ENCODE measurements around the gene URI1. TPM values are rescaled to one million over a fixed set of nuclear protein-coding genes. Genes with fewer than 3 reads are reported as not detected.
A peak's percentile ranks its signal among the peaks of the same experiment; 100 is the strongest.

URI1 gene
- total RNA-seq, 4 donors from 2014 or later = 84.8 to 91.2 (median 86.3) TPM

DNA sequence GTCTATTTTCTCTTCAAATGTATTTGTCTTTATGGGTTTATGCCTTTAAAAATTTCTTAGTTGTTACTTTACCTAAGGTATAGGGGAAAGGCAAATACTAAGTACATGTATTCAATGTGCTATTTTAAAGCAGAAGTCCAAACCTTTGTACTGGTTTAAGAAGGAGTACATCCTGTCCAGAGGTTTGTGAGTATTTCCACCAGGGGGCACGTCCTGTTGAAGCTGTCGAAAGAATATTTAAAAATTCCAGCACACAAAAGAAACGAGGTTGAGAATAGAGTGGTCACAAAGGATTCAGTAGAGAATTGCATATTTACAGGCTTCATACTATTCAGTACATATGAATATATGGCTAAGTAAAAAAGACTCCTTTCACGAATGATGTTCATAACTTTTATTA, 59.8 kb downstream of the URI1 start:
- Histone ChIP-seq H3K4me3 (replicated peaks in 1 of 3) (no peak overlapping the region), H3K9me3 (no peaks in the 10 kb centered on the region), H3K4me1 (no peaks in the 10 kb centered on the region), H3K36me3 (no peaks in the 10 kb centered on the region), H3K27ac (no peak overlapping the region), H3K27me3 (no peaks in the 10 kb centered on the region)
- intact Hi-C loops (cut with DNase I) = no loop called here
- DNase-seq = no peak
- WGBS, 2 donors = 77 to 79% methylated on average over 4 of the region's 4 CpGs
- TF ChIP-seq CTCF (IDR thresholded peaks at IDR 0.05) (peak in 1 of 6 experiments; percentile 6), POLR2A (IDR thresholded peaks at IDR 0.05) (no peak)

GRCh38 chr19:30003866-30004265, 61.8 kb downstream of the URI1 start:
- WGBS, 2 donors = 78 to 80% methylated on average over 6 of the region's 6 CpGs
- Histone ChIP-seq H3K4me1 (no peaks in the 10 kb centered on the region), H3K36me3 (no peaks in the 10 kb centered on the region), H3K4me3 (replicated peaks in 1 of 3) (no peak overlapping the region), H3K27me3 (no peaks in the 10 kb centered on the region), H3K9me3 (no peaks in the 10 kb centered on the region), H3K27ac (no peak overlapping the region)
- intact Hi-C loops (cut with DNase I) = no loop called here
- DNase-seq = no peak
- no peak for TF ChIP-seq CTCF (IDR thresholded peaks at IDR 0.05)
- no peak for TF ChIP-seq POLR2A (IDR thresholded peaks at IDR 0.05)

DNA sequence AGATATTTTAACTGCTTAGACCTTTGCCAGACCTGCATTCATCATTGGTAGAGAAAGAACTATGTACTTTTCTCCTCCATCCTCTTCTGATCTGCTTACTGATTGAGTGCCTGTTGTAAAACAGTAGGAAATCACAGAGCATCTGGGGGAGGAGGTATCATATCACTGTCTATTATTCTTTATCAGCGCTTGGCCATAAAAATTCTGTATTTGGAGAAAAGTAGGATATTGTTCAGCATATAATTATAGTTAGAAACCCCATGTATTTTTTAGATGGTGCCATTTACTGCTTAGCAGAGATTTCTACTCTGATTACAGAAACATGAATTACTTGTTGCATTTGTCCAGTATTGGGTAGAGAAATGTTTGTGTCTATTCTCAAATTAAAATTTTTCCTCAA, 62.4 kb downstream of the URI1 start:
- Histone ChIP-seq H3K4me3 (replicated peaks in 1 of 3) (no peak overlapping the region), H3K27me3 (no peaks in the 10 kb centered on the region), H3K4me1 (no peaks in the 10 kb centered on the region), H3K9me3 (no peaks in the 10 kb centered on the region), H3K27ac (no peak overlapping the region), H3K36me3 (no peaks in the 10 kb centered on the region)
- 96 to 98% methylated on average over 1 of the region's 1 CpG for WGBS, 2 donors
- no peak for DNase-seq
- TF ChIP-seq POLR2A (IDR thresholded peaks at IDR 0.05) = no peak
- no peak for TF ChIP-seq CTCF (IDR thresholded peaks at IDR 0.05)
- intact Hi-C loops (cut with DNase I) = no loop called here

DNA sequence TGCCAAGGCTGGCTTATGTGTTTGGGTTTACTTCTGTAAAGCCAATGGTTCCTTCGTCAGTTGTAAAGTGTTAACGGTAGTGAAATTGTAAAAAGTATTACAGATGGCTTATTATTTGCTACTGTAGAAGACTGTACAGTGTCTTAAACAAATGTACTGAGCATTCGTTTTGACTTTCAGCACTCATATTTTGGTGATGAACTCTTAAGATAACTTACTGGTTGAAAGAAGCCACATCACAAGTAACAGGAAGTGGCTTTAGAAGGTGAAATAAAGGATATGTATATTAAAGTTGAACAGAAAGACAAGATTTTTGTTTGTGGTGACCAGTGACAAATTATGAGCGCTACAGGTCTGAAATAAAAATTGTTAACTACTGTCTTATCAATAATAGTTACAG, 64.2 kb downstream of the URI1 start:
- Histone ChIP-seq H3K27me3 (no peaks in the 10 kb centered on the region), H3K36me3 (no peaks in the 10 kb centered on the region), H3K4me3 (replicated peaks in 1 of 3) (no peak overlapping the region), H3K9me3 (no peaks in the 10 kb centered on the region), H3K27ac (no peak overlapping the region), H3K4me1 (no peaks in the 10 kb centered on the region)
- 94 to 97% methylated on average over 4 of the region's 4 CpGs for WGBS, 2 donors
- intact Hi-C loops (cut with DNase I) = no loop called here
- TF ChIP-seq POLR2A (IDR thresholded peaks at IDR 0.05) (no peak), CTCF (IDR thresholded peaks at IDR 0.05) (no peak)
- no peak for DNase-seq

DNA sequence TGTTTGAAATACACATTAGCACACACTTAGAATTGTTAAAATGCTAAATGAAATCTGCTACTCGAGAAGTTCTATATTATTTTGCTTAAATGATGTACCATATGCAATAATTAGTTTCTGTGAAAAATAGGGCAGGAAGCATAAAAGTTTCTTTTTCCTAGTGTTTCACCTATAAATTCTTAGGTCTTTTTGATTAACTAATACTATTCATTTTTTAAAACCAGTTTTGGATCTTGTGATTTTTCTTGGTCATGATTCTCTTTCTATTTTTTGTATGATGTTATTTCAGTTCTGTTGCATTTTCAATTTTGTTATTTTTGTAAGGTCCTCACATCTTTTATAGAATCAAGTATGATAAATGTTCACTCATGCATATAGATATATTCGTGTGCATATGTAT, 66.1 kb downstream of the URI1 start:
- intact Hi-C loops (cut with DNase I) = no loop called here

More for the DNA sequence above, 66.1 kb downstream of the URI1 start:
- H3K36me3 ChIP-seq = no peaks in the 10 kb centered on the region
- TF ChIP-seq POLR2A (IDR thresholded peaks at IDR 0.05) (no peak), CTCF (IDR thresholded peaks at IDR 0.05) (no peak)
- 97 to 99% methylated on average over 2 of the region's 2 CpGs for WGBS, 2 donors
- no peak for DNase-seq
- H3K4me3 ChIP-seq (replicated peaks in 1 of 3) = no peak overlapping the region
- H3K9me3 ChIP-seq = no peaks in the 10 kb centered on the region
- H3K4me1 ChIP-seq = no peaks in the 10 kb centered on the region
- H3K27me3 ChIP-seq = no peaks in the 10 kb centered on the region
- H3K27ac ChIP-seq = no peak overlapping the region

All from thyroid gland (tissue), 4 donors.